ENCODE results near the gene OPRL1.
"Not testable (repeated sequence)": the region's sequence is repeated elsewhere in the genome, so short reads cannot be mapped to it uniquely, and the experiment has no call there.

The OPRL1 gene

GRCh38 chr20:64119681-64120341 lies 39.9 kb downstream of the OPRL1 start:
- DNase-seq = no peak

GRCh38 chr20:64121586-64121985 lies 41.7 kb downstream of the OPRL1 start:
- DNase-seq = no peak

- not testable (repeated sequence) for DNase-seq
Observed at GRCh38 chr20:64122927-64123326, 43.0 kb downstream of the OPRL1 start.

GRCh38 chr20:64123517-64123916 lies 43.6 kb downstream of the OPRL1 start:
- DNase-seq = not testable (repeated sequence)

- DNase-seq = no peak
Observed at GRCh38 chr20:64129146-64129782, 49.4 kb downstream of the OPRL1 start.

- no peak for DNase-seq
Observed at GRCh38 chr20:64130271-64130670, 50.4 kb downstream of the OPRL1 start.

GRCh38 chr20:64130876-64131275 lies 51.0 kb downstream of the OPRL1 start:
- no peak for DNase-seq

GRCh38 chr20:64131406-64131805 lies 51.5 kb downstream of the OPRL1 start:
- DNase-seq = no peak

GRCh38 chr20:64133951-64134407 lies 54.1 kb downstream of the OPRL1 start:
- no peak for DNase-seq

- DNase-seq = not testable (repeated sequence)
Observed at GRCh38 chr20:64134744-64135143, 54.9 kb downstream of the OPRL1 start.

GRCh38 chr20:64136004-64136710 lies 56.3 kb downstream of the OPRL1 start:
- no peak for DNase-seq

GRCh38 chr20:64137598-64138031 lies 57.7 kb downstream of the OPRL1 start:
- no peak for DNase-seq

GRCh38 chr20:64138276-64138815 lies 58.5 kb downstream of the OPRL1 start:
- DNase-seq = no peak

GRCh38 chr20:64139199-64140060 lies 59.5 kb downstream of the OPRL1 start:
- no peak for DNase-seq

- DNase-seq = no peak
Observed at GRCh38 chr20:64140061-64140931, 60.4 kb downstream of the OPRL1 start.

- DNase-seq = no peak
Observed at GRCh38 chr20:64140956-64141355, 61.1 kb downstream of the OPRL1 start.

- no peak for DNase-seq
Observed at GRCh38 chr20:64142590-64142989, 62.7 kb downstream of the OPRL1 start.

GRCh38 chr20:64143018-64143801 lies 63.3 kb downstream of the OPRL1 start:
- no peak for DNase-seq

- no peak for DNase-seq
Observed at GRCh38 chr20:64144144-64144912, 64.4 kb downstream of the OPRL1 start.
